ENCODE measurements around the gene GSK3A.

DNA sequence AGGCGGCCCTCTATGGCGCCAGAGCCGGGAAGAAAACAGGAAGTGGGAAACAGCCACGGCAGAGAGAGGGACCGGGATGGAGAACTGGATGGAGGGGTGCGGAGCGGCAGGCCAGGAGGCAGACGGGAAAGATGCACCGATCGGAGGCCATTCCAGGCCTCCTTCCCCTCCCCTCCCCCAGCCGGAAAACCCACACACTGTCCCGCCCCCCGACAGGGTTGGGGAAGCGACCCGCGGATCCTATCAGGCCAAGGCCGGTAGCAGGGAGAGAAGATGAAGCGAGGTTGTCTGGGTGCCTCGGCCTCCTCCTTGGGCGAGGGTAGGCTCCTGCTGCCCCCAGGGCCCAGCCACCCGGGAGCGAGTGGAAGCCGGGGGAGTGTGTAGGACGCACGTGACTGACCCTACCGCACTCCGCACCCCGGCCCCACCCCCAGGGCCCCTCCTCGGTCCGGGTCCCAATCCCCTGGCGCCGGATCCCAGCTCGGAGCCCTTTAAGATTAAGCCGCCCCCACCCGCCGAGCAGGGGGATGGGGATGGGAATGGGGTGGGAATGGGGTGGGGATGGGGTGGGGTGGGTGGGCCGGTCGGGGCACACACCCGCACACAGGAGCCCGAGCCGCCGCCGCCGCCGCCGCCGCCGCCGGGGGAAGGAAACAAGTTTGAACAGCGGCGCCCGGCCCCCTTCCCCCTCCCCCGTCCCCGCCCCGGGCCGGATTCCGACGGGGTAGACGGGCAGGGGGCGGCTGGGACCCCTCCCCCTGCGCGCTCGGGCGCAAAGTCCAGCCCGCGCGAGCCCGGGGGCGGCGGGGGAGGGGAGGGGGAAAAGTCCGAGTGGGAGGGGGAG lies 11.1 kb upstream of the GSK3A start:
- TF ChIP-seq, protein P1, sequence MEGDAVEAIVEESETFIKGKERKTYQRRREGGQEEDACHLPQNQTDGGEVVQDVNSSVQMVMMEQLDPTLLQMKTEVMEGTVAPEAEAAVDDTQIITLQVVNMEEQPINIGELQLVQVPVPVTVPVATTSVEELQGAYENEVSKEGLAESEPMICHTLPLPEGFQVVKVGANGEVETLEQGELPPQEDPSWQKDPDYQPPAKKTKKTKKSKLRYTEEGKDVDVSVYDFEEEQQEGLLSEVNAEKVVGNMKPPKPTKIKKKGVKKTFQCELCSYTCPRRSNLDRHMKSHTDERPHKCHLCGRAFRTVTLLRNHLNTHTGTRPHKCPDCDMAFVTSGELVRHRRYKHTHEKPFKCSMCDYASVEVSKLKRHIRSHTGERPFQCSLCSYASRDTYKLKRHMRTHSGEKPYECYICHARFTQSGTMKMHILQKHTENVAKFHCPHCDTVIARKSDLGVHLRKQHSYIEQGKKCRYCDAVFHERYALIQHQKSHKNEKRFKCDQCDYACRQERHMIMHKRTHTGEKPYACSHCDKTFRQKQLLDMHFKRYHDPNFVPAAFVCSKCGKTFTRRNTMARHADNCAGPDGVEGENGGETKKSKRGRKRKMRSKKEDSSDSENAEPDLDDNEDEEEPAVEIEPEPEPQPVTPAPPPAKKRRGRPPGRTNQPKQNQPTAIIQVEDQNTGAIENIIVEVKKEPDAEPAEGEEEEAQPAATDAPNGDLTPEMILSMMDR (IDR thresholded peaks at IDR 0.05; ENCODE audit: low read depth, low read length) = no peak
- no peak for TF ChIP-seq EZH2phosphoT487 (IDR thresholded peaks at IDR 0.05; ENCODE audit: low read depth)
